ENCODE results near the gene RABGGTB. TPM values are rescaled to one million over a fixed set of nuclear protein-coding genes. Genes with fewer than 3 reads are reported as not detected.

Gene RABGGTB
- total and polyA plus RNA-seq, 2 experiments from 2014 or later, result 77.1 to 162 TPM

- no peak for TF ChIP-seq ZNF114 (CRISPR knock-in tag; IDR thresholded peaks at IDR 0.05)
- no peak for TF ChIP-seq STAT1 (IDR thresholded peaks at IDR 0.05; ENCODE audit: unreplicated experiment)
- no peak for TF ChIP-seq ETS1 (IDR thresholded peaks at IDR 0.05)
- TF ChIP-seq NANOG (IDR thresholded peaks at IDR 0.05; ENCODE audit: borderline replicate concordance), result no peak
- TF ChIP-seq EZH2phosphoT487 (IDR thresholded peaks at IDR 0.05; ENCODE audit: unreplicated experiment), result no peak
- no peak for TF ChIP-seq JUNB (IDR thresholded peaks at IDR 0.05; ENCODE audit: unreplicated experiment)
- TF ChIP-seq CREB1 (CRISPR knock-in tag; IDR thresholded peaks at IDR 0.05; ENCODE audit: low read depth), result no peak
- TF ChIP-seq REST (IDR thresholded peaks at IDR 0.05; ENCODE audit: unreplicated experiment), result no peak
- TF ChIP-seq EZH2 (IDR thresholded peaks at IDR 0.05; ENCODE audit: low read depth, unreplicated experiment), result no peak
These were observed 11.2 kb downstream of the RABGGTB start (continued) for GRCh38 chr1:75797273-75797588.

GRCh38 chr1:75797606-75798216 is 11.7 kb downstream of the RABGGTB start:
- no peaks in the 10 kb centered on the region for H3K9me2 ChIP-seq (ENCODE audit: insufficient read depth)
- peaks cover 35% of the 10 kb centered on the region for H3K36me3 ChIP-seq (ENCODE audit: insufficient read depth)
- H3K4me3 ChIP-seq, result no peak overlapping the region
- peaks cover 30% of the 10 kb centered on the region for H3F3A ChIP-seq (replicated peaks; ENCODE audit: low read depth)
- Mint-ChIP-seq H3K27ac (no peak overlapping the region), H3K36me3 (ENCODE audit: low read depth) (peaks cover 64% of the 10 kb centered on the region), H3K27me3 (ENCODE audit: insufficient read depth, low read depth, poor library complexity) (peaks cover 5% of the 10 kb centered on the region), H3K4me3 (no peak overlapping the region), H3K4me1 (no peaks in the 10 kb centered on the region), H3K9me3 (no peaks in the 10 kb centered on the region; the same call in 2 of the 3 replicates)
- peaks cover 4% of the 10 kb centered on the region; the same call in 1 of the 2 replicates for H3K79me2 ChIP-seq (replicated peaks; ENCODE audit: insufficient read depth)
- ATAC-seq (peak; percentile 4; the same call in 2 of the 3 replicates), DNase-seq (ENCODE audit: low spot score) (no peak)
- no peak overlapping the region for H3K4me2 ChIP-seq
- H3K27me3 ChIP-seq (ENCODE audit: insufficient read depth), result no peaks in the 10 kb centered on the region
- H4K20me1 ChIP-seq (replicated peaks; ENCODE audit: insufficient read depth), result peaks cover 23% of the 10 kb centered on the region; the same call in 1 of the 2 replicates
- H2AFZ ChIP-seq, result no peak overlapping the region
- peak overlapping the region; percentile 85; the same call in 1 of the 2 replicates for H3K27ac ChIP-seq (ENCODE audit: low read depth)
- no peaks in the 10 kb centered on the region for H3K4me1 ChIP-seq (ENCODE audit: insufficient read depth)
- TF ChIP-seq NANOG (IDR thresholded peaks at IDR 0.05; ENCODE audit: borderline replicate concordance) (no peak), CREB1 (CRISPR knock-in tag; IDR thresholded peaks at IDR 0.05; ENCODE audit: low read depth) (no peak), STAT1 (IDR thresholded peaks at IDR 0.05; ENCODE audit: unreplicated experiment) (no peak), EZH2 (IDR thresholded peaks at IDR 0.05; ENCODE audit: low read depth, unreplicated experiment) (no peak), POLR2AphosphoS5 (IDR thresholded peaks at IDR 0.05; ENCODE audit: low read depth) (no peak; the same call in 1 of the 2 replicates), ZNF462 (CRISPR knock-in tag; IDR thresholded peaks at IDR 0.05) (no peak)

All from GM23338 (cell line).